Panc1 (cell line): ENCODE measurements around the gene FANCB. TPM values are rescaled to one million over a fixed set of nuclear protein-coding genes. Genes with fewer than 3 reads are reported as not detected.

Source experiments
- ATAC-seq: fragments of 200-7000 bp; cut with Tn5 transposase; 2 replicates; pipeline ENCODE4 v1.9.1; 2020; ENCODE audit warnings: mild to moderate bottlenecking, moderate library complexity
- BruUV-seq: library from RNA; stranded (reverse); fragments of 400-500 nt; replicated peaks from 2 replicates; lab custom pipeline; 2021; lab: Mats Ljungman, UMichigan
- CTCF ChIA-PET: fragments of 300-600 bp; sonication (Branson Sonifier 250); formaldehyde crosslinking; loops from one replicate; lab custom pipeline; 2022; ENCODE audit warnings: antibody characterized with exemption; lab: Charles Lee
- POLR2A ChIA-PET: fragments of 300-600 bp; sonication (Branson Sonifier 250); formaldehyde crosslinking; loops from one replicate; lab custom pipeline; 2022; ENCODE audit warnings: antibody characterized with exemption; lab: Charles Lee
- DNase-seq: peaks from one replicate; pipeline ENCODE4 v3.0.0-alpha.2; 2010; ENCODE audit warnings: low read depth, low spot score
- H3K27ac ChIP-seq: 2 replicates; pipeline ENCODE4 v1.5.1; 2011; ENCODE audit warnings: mild to moderate bottlenecking, low read length, inconsistent platforms
- H3K27me3 ChIP-seq: fragments of 200-500 bp; sonication (Bioruptor generic); 2 replicates; pipeline ENCODE4 v1.6.0; 2014; ENCODE audit warnings: low read length, inconsistent platforms; ENCODE audit not compliant: control insufficient read depth, insufficient read depth
- H3K36me3 ChIP-seq: fragments of 200-500 bp; sonication (Bioruptor generic); 2 replicates; pipeline ENCODE4 v1.5.1; 2014; ENCODE audit warnings: inconsistent platforms, mild to moderate bottlenecking, low read length, moderate library complexity; ENCODE audit not compliant: control insufficient read depth, insufficient read depth
- H3K4me1 ChIP-seq: 2 replicates; pipeline ENCODE4 v1.5.1; 2011; ENCODE audit warnings: inconsistent platforms, mild to moderate bottlenecking, low read length, moderate library complexity; ENCODE audit not compliant: control insufficient read depth, insufficient read depth
- H3K4me3 ChIP-seq, 2 experiments: 2 replicates each; pipeline ENCODE4 v1.5.1; 2011 to 2012; ENCODE audit warnings: low read depth in 2 of 2, low read length in 2 of 2, mild to moderate bottlenecking in 2 of 2, inconsistent platforms in 1 of 2, moderate library complexity in 1 of 2
- H3K9me3 ChIP-seq: fragments of 200-500 bp; sonication (Bioruptor generic); 2 replicates; pipeline ENCODE4 v1.5.1; 2014; ENCODE audit warnings: low read depth, mild to moderate bottlenecking, inconsistent platforms, low read length, moderate library complexity; ENCODE audit not compliant: control insufficient read depth, insufficient read depth
- POLR2AphosphoS5 ChIP-seq: IDR thresholded peaks from 2 replicates; pipeline ENCODE4 v1.6.1; 2012; ENCODE audit warnings: mild to moderate bottlenecking, low read depth, low read length, moderate library complexity
- SIN3A ChIP-seq: IDR thresholded peaks from 2 replicates; pipeline ENCODE4 v1.6.1; 2012; ENCODE audit warnings: low read depth, mild to moderate bottlenecking, low read length, moderate library complexity, borderline replicate concordance; ENCODE audit not compliant: insufficient read depth
- TCF7L2 ChIP-seq: IDR thresholded peaks from 2 replicates; pipeline ENCODE4 v1.6.1; 2011; ENCODE audit warnings: mild to moderate bottlenecking, low read depth, low read length, inconsistent platforms
- in situ Hi-C: cut with HindIII; loops from 2 replicates; pipeline ENCODE4 v1.10.0; 2016; ENCODE audit warnings: low sequenced_read_pairs, low pct_unique_long_range_greater_than_20kb
- intact Hi-C: fragments of 100-400 bp; cut with micrococcal nuclease; formaldehyde crosslinking; loops from one replicate; pipeline ENCODE4 v1.10.0; 2022; ENCODE audit not compliant: unreplicated experiment
- total RNA-seq: library from RNA; stranded (reverse); gene quantifications from one replicate; pipeline ENCODE4 v1.2.1, GENCODE V29; 2021; ENCODE audit not compliant: unreplicated experiment
- TF ChIP-seq, protein P1 (sequence below): fragments of 450-650 bp; IDR thresholded peaks from 2 replicates; pipeline ENCODE4 v1.5.1; 2017; ENCODE audit warnings: mild to moderate bottlenecking
- TF ChIP-seq, protein P2 (sequence below), 2 experiments: IDR thresholded peaks; 2 replicates each; pipeline ENCODE4 v1.6.1; 2011 to 2012; ENCODE audit warnings: low read depth in 2 of 2, control low read depth in 1 of 2, low read length in 1 of 2, mild to moderate bottlenecking in 1 of 2, moderate library complexity in 1 of 2; ENCODE audit not compliant: insufficient read depth in 1 of 2

FANCB gene
- total RNA-seq, 1 experiment from 2014 or later = 4.8 TPM

DNA sequence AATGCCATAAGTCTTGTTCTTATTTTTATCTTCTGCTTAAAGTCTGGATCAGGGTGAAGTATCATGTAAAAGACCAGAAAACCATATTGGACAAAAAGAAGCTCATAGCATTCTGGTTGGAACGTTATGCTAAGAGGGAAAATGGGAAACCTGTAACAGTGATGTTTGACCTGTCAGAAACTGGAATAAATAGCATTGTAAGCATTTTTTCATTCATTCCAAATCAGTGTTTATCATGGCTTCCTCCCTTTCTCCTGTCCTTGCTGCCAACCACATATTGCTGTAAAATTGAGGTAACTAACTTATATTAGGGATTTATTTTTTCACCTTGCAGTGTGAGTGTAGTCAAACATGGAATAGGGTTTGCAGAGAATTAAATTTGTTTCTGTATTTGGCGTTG, 24.2 kb upstream of the FANCB start:
- intact Hi-C loops = no loop called here
- BruUV-seq = no TSS peak
- TF ChIP-seq TCF7L2 (no peak), POLR2AphosphoS5 (no peak)
- TF ChIP-seq, protein P1, sequence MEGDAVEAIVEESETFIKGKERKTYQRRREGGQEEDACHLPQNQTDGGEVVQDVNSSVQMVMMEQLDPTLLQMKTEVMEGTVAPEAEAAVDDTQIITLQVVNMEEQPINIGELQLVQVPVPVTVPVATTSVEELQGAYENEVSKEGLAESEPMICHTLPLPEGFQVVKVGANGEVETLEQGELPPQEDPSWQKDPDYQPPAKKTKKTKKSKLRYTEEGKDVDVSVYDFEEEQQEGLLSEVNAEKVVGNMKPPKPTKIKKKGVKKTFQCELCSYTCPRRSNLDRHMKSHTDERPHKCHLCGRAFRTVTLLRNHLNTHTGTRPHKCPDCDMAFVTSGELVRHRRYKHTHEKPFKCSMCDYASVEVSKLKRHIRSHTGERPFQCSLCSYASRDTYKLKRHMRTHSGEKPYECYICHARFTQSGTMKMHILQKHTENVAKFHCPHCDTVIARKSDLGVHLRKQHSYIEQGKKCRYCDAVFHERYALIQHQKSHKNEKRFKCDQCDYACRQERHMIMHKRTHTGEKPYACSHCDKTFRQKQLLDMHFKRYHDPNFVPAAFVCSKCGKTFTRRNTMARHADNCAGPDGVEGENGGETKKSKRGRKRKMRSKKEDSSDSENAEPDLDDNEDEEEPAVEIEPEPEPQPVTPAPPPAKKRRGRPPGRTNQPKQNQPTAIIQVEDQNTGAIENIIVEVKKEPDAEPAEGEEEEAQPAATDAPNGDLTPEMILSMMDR = no peak
- Histone ChIP-seq H3K9me3 (no peaks in the 10 kb centered on the region), H3K4me1 (no peaks in the 10 kb centered on the region), H3K27me3 (no peaks in the 10 kb centered on the region), H3K36me3 (no peaks in the 10 kb centered on the region), H3K27ac (no peak overlapping the region), H3K4me3 (no peak overlapping the region)
- no peak for ATAC-seq
- in situ Hi-C loops = no loop called here
- CTCF ChIA-PET = no interaction called here
- no peak for DNase-seq
- POLR2A ChIA-PET = no interaction called here

GRCh38 chrX:14896273-14896672, 23.4 kb upstream of the FANCB start:
- ChIA-PET CTCF (no interaction called here), POLR2A (no interaction called here)
- Histone ChIP-seq H3K27ac (no peak overlapping the region), H3K9me3 (no peaks in the 10 kb centered on the region), H3K4me3 (no peak overlapping the region), H3K27me3 (no peaks in the 10 kb centered on the region), H3K36me3 (no peaks in the 10 kb centered on the region), H3K4me1 (no peaks in the 10 kb centered on the region)
- no peak for TF ChIP-seq SIN3A
- TF ChIP-seq, protein P2, sequence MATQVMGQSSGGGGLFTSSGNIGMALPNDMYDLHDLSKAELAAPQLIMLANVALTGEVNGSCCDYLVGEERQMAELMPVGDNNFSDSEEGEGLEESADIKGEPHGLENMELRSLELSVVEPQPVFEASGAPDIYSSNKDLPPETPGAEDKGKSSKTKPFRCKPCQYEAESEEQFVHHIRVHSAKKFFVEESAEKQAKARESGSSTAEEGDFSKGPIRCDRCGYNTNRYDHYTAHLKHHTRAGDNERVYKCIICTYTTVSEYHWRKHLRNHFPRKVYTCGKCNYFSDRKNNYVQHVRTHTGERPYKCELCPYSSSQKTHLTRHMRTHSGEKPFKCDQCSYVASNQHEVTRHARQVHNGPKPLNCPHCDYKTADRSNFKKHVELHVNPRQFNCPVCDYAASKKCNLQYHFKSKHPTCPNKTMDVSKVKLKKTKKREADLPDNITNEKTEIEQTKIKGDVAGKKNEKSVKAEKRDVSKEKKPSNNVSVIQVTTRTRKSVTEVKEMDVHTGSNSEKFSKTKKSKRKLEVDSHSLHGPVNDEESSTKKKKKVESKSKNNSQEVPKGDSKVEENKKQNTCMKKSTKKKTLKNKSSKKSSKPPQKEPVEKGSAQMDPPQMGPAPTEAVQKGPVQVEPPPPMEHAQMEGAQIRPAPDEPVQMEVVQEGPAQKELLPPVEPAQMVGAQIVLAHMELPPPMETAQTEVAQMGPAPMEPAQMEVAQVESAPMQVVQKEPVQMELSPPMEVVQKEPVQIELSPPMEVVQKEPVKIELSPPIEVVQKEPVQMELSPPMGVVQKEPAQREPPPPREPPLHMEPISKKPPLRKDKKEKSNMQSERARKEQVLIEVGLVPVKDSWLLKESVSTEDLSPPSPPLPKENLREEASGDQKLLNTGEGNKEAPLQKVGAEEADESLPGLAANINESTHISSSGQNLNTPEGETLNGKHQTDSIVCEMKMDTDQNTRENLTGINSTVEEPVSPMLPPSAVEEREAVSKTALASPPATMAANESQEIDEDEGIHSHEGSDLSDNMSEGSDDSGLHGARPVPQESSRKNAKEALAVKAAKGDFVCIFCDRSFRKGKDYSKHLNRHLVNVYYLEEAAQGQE (IDR thresholded peaks at IDR 0.05; ENCODE audit: insufficient read depth in 1 of 2, low read depth in 2 of 2, low read length in 1 of 2) = no peak
- TF ChIP-seq, protein P1 = no peak
- TF ChIP-seq TCF7L2 = no peak
- no peak for TF ChIP-seq POLR2AphosphoS5
- no peak for DNase-seq
- intact Hi-C loops = no loop called here
- in situ Hi-C loops = no loop called here
- no TSS peak for BruUV-seq
- no peak for ATAC-seq
